ENCODE measurements around the gene MEF2D. TPM values are rescaled to one million over a fixed set of nuclear protein-coding genes. Genes with fewer than 3 reads are reported as not detected.

MEF2D gene
- 102 TPM for polyA plus RNA-seq (ENCODE audit: insufficient read length)

DNA sequence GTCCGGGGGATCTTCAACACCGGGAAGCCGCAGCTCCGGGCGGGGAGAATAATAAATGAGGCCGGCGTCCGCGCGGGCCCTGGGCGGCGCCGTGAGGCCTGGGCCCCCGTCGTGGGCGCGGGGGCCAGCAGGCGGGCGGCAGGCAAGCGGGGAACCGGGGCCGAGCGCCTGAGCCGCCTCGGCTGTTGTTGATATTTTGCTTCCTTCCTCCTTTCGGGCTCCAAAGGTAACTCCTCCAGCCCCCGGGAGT, at the start of gene MEF2D:
Gene MEF2D (minus strand): TSS at position 233 of the 250 bp plus-strand sequence. CDS start 17,483 bp downstream, outside the sequence.
- DNase-seq: no peak

DNA sequence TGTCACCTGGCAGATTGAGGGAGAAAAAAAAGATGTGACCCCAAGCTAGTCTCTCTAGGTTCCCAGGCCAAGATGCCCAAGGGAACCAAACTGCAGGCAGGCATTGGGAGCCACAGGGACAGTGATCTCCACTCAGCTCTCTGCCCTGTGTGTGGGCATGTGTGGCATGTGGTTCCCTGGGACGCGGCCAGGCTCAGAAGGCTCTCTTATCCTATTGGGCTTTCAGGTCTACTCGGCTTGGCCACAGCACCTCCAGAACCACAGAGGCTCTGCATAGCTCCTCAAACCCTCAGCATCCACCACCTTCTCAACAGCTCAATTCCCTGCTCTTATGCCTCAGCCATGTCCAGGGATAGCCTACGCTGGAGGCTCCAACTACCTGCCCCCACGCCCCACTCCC, 49.8 kb upstream of the MEF2D start:
- DNase-seq: no peak

DNA sequence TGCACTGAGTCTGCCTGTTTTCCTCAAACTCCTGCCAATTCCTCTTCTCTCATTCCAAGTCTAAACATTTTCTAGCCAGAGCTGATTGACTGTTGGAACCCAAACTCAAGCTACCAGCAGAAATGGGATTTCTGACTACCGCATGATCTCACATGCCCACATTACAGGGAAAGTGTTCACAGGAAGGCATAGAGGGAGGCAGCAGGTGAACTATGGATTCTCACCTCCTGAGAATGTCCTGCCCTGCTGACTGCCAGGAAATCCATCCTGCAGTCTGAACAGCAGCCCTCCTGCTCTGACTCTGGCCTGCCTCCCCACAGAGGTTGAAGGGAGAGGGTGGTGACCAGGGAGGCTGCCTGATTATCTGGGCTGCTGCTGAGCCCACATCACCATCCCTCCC, 49.3 kb upstream of the MEF2D start:
- DNase-seq: no peak

DNA sequence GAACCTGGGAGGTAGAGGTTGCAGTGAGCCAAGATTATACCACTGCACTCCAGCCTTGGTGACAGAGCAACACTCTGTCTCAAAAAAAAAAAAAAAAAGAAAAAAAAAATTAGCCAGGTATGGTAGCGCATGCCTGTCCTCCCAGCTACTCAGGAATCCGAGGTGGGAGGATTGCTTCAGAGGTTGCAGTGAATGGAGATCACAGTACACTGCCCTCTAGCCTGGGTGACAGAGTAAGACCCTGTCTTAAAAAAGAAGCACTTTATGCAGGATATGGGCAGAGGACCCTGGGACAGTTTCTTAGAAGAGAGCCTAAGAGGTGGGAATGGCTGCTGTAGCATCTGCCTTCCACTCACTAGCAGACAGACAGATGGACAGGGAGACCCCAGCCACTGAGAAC, 48.8 kb upstream of the MEF2D start:
- DNase-seq: no peak

DNA sequence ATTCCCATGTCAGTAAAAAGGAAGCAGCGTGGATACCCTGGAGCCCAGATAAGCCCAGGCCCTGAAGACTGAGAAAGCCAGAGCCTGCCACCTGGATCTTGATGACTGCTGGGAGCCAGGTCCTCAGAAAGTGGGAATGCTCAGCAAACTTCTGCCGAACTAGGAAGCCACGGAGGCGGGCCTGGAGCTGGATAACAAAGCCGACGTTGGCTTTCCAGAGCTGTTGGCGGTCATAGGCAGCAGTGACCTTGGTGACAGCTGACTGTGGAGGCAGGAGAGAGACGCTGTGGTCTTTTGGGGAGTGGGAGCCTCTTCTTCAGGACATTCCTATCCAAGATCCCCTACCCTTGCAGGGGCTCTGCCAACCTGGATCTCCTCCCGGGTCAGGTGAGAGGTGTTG, 47.4 kb upstream of the MEF2D start:
- no peak for DNase-seq

DNA sequence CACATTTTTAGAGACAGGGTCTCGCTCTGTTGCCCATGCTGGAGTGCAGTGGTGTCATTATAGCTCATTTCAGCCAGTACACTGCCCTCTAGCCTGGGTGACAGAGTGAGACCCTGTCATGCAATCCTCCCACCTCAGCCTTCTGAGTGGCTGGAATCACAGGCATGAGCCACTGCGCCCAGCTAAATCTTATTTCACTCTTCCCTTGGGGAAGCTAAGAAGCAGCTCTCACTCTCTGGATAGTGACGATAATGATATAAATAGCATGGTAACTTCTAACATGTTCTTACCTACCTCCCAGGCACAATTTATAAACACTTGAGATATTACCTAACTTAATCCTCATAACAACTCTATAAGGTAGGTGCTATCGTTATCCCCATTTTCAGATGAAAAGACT, 46.9 kb upstream of the MEF2D start:
- no peak for DNase-seq

DNA sequence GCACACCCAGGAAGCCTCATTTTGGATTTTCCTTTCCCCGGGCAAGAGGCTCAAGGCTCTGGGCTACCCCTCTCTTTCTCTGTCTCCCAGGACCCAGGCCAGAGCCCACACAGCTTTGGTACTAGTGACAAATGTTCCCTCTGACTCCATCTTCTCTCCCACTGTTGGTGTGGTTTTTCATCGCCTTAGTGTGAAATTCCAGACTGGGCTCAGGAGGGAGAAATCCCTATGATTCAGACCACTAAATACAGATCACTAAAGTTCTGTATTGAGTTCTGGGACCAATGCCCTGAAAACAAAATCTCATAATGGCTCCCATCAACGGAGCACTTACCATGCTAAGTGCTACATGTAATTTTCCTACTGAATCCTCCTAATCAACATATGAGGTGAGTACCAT, 45.7 kb upstream of the MEF2D start:
- DNase-seq: no peak

DNA sequence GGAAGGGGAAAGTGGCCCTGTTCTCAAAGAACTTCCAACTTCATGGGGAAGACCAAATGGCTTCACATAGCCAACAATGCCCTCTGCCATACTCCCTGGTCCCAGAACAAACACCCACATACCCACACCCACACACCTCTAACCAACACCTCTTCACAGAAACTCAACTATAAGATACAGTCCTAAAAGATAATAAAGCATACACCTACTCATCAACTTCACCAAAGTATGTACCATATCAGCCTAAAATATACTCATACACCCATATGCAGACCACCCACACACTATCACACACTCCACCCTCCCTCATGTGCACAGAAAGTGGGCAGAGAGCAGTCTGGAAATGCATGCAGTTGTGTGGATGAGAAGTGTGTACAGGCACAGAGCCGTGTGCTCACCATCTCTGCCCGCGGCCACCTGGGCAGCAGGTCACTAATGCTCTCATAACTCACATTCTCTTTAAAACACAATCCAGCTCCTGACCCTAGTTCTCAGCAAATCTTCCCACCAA, 44.1 kb upstream of the MEF2D start:
- DNase-seq: no peak

DNA sequence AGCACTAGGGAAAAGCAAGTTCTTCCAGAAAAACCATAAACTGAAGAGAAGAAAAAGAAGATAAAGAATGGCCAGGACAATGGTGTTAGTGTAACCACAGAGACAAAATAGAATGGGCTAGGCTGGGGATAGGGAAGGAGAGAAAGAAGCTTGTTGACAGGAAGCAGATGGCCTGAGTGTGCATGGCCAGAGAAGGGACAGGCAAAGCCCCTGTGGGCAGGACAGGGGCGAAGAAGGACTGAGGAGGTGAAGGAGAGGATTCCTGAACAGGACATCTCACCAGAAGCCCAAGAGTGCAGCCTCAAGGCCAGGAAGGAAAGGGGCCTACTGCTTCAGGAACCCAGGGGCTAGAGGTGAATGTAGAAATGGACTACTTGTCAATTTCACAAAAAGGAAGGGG, 42.5 kb upstream of the MEF2D start:
- no peak for DNase-seq

DNA sequence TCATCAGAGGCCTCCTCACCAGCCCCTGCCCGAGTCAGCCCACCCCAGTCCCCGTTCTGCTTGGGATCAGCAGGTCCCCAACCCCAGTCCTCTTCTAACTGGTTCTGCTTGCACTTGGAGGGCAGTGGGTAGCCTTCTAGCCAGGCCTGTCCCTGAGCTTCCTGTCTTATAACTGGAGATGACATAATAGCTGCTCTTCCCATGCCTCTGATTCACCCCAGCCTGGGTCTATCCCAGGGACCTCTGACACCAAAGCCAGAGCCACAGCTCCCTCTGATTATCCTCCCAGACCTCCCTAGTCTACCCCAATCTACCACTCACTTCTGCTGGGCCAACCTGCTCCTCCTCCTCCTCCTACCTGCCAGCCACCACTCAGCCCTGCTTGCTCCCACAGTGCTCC, 40.4 kb upstream of the MEF2D start:
- no peak for DNase-seq

DNA sequence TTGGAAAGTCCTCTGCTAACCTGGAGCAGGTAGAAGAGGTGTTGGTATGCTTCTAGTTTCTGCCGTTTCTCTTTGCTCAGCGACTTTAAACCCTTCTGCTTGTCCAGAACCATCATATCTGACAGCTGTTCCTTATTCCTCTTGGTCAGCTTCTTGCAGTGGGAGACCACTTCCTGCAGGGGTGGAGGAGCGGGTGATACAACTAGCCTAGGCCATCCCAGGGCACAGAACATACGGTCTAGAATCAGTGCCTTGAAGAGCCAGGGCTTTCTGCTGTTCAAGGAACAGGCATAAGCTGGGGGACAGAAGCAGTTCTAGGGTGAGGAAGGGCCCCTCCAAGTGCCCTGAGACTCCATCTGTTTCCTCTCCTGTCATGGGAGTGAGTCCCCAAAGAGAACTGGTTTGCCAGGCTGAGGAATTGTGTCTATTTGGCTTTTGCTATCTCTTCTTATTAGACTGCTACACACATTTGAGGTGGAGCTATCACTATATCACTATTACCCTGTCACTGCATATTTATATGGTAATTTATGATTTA, 39.3 kb upstream of the MEF2D start:
- no peak for DNase-seq

DNA sequence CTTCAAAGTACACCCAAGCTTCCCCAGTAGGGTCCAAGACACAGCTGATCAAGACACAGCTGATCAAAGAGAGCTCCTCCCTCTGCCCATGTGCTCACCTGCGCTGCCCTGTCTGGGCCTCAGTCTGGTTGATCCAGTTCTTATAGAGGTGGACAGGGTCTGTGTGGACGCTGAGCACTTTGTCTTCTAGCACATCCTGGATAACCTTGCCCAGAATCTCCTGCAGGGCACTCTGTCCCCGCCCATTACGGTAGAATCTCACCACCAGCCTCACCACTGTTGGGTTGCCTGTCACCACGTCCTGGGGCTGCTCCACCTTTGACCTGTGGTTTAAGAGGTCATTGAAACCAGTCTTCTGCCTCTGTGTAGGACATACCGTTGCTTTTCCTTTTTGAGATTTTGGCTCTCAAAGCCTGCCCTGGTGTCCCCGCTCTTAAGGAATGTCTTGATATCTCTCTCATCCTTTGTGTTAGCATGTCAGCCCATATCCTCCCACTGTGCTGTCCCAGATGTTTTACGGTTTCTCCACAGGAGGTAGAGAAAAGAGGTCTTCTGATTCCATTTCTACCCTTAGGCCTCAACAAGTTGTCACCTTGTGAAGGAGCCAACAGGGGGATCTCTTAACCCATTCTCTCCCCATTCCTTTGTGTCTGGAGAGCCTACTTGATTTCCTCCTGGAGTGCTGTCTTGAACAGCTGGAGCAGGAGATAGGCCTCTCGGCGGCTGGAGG, 38.3 kb upstream of the MEF2D start:
- no peak for DNase-seq

DNA sequence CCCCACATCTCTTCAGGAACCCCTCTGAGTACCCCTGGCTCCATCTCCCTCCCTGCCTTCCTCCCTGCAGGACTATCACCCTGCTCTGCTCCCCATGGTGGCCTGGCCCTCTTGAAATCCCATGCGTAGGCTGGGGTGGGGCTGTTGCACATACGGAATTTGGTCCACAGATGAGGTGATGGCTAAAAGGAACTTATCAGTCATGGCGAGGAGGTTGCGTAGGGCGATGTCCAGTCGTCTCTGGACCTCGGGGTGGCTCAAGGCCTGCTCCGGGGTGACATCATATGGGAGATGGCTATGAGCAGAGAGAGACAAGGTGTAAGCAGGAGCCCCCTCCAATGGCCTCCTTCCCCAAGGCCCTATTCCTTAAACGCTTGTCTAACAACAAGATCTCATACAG, 36.5 kb upstream of the MEF2D start:
- no peak for DNase-seq

DNA sequence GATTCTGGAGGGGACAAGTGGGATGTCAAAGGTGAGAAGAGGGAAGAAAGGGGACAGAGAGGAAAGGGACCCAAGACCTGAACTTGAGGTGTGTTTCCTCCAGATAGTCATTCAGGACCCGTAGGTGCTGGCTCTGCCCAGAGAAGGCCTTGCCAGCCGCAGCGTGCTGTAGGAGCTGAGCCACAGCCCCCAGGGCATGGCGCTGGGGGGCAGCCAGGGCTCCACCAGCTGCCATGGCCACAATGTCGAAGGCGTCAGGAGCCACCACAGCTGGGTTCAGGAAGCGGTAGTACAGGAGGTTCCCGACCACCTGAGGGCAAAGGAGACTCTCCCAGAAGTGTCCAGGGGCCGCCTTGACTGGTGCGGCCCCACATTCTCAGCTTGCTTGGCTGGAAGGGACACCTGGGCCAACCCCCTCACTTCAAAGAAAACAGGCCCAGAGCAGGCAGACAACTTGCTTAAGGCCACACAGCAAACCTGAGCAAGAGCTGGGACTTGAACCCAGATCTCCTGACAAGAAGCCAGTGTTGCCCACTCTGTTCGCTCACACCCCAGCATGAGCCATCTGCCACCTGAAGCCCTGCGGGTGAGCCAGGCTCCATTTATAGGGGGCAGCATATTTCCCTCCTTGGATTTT, 34.0 kb upstream of the MEF2D start:
- DNase-seq: no peak

DNA sequence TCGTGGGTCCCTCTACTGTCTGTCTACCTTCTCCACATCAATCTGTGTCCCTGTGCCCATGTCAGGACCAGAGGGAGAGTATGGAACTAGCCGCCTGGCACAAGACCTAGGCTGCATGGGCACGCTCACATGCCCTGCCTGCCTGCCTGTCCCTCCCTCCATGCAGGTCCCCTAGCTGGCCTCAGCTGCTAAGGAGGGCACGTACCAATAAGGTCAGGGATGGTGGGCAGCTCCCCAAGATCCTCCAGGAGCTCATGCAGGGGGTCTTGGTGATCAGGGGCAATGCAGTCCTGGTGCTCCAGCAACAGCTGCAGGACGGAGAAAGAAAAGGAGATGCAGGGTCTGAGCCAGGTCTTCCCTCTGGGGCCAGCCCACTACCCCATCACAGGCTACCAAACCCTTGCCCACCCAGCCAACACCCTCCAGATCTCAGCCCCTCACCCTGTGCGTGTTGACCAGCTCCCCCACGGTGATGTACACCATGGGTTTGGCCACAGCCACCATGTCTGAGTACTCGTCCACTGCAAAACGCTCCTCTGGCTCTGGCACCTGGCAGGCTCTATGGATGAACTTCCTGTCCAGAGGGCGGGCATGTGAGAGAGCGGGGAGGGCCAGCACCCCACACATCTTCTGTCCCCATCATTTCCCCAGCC, 33.1 kb upstream of the MEF2D start:
- DNase-seq: no peak

DNA sequence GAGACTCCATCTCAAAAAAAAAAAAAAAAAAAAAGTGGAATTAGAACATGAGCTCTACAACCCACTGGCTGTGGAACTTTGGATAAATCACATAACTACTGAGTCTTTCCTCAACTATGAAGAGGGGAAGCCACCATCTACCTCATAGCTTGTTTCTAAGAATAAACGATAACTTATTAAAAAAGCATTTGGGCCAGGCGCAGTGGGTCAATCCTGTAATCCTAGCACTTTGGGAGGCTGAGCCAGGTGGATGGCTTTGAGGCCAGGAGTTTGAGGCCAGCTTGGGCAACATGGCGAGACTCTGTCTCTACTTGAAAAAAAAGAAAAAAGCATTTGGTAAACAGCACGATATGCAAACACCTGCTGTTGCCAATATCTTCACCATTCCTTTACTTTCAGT, 31.8 kb upstream of the MEF2D start:
- DNase-seq: no peak

DNA sequence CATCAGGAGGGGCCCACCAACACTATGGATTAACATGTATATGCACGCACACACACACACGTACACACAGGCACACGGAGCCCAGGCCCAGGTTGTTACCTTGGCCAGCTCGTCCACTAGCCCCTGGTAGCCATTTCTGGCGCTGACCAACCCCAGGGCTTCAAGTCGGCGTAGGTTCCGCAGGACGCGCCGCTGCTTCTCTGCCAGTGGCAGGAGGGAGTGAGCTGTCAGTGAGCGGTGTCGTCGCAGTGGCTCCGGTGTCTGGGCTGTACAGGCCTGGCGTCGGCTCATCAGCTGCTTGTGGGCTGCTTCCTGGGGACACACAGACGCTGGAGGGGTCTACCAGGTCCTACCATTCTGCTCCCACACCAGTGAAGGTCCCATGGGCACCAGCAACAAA, 29.4 kb upstream of the MEF2D start:
- DNase-seq: no peak

DNA sequence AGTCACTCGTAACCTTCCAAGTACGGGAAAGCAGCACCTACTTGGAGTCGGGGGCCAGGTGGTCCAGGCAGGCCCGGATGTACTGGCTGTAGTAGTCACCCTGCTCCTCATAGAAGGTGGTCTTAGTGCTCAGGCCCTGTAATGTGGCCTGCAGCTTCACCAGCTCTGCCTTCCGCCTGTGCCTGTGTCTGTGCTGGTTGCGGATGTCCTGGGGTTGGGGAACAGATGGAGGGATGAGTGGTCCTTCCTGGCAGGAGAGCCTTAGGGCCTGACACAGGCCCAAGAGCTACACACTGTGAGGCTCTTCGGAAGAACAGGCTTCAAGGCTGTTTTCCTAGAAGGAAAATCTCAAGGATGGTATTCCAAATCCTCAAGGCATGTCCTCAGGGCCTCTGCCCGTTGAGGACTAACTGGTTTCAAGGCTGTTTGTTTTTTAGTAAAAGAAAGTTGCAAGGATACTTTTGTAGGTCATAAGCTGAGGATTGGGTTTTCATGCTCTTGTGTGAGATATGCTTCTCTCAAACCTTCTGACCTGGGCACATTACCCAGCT, 28.4 kb upstream of the MEF2D start:
- no peak for DNase-seq

DNA sequence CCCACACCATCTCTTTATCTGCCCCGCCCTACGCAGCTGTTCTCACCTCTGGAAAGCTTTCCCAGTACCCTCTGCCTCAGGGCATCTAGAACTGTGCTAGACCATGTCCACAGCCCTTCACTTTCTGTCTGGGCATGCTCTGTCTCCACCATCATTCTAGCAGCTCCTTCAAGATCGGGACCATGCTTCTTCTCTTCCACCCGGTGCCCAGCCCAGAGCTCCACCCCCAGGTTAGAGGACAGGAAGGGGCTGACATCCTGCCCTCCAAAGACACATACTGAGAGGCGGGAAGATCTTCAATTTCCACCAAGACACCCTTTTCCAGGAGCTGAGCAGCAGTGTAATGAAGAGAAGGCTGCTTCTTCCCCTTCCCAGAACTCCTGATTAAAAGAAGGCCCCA, 27.7 kb upstream of the MEF2D start:
- DNase-seq: no peak

DNA sequence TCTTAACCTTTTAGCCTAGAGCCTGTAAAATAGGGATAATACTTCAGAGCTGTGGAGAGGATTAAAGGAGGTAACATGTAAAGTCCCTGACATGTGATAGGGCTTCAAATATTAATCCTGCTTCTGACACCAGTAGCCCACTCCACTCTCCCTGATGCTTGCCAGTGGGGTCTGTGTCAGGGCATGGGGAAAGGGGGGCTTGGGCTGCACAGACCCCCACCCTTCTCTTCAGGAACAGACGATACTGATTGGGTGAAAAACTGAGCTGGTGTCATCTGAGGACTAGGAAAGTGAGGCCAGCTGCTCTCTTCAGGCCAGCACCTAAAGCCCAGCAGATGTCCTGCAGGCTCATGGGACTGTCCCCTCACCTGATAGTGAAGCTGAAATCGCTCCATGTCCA, 27.0 kb upstream of the MEF2D start:
- no peak for DNase-seq

DNA sequence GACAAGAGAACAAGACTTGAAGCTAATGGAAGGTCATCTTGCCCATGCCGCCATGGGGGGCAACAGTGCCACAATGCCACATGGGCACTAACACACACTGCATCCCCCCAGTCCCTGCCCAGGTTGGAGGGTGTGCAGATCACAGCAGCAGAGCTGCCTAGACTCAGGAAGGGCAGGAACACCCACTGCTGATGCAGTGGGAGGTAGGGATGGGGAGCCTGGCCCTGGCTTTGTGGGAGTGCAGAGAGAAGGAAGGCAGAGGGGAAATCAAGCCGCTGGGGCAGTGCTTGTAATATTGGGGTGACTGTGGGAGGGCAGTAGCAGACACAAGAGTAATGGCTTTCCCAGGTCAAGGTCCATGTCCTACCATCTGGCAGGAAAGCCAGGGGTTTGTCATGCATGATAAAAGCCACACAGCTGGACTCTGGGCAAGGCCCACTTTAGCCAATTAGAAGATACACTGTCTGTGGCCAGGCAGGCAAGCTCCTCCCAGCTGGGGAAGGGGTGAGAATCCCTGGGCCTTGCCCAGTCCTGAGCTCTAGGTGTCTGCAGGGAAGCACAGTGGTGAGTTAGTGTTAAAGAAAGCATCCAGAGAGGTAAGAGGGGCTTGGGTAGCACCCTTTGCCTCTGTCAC, 25.4 kb upstream of the MEF2D start:
- no peak for DNase-seq

DNA sequence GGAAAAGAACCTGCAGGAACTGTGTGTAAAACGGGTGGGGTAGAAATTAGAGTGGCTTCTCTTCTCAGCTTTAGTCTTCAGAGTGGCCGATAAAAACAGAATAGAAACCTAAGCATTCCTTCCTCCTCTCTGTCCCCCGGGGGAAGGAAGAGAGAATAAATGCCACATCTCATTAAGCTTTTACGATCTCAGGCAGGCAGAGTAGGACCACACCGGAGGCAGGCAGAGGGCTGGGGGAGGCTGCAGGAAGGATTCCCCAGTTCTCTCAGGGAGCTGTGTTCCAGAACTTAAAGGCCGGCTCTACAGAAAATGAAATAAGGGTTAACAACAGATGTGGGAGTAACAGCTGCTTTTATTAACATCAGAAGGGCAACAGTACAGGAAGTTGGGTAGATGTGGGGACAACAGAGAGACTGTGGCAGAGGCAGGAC, 24.5 kb upstream of the MEF2D start:
- DNase-seq: no peak

DNA sequence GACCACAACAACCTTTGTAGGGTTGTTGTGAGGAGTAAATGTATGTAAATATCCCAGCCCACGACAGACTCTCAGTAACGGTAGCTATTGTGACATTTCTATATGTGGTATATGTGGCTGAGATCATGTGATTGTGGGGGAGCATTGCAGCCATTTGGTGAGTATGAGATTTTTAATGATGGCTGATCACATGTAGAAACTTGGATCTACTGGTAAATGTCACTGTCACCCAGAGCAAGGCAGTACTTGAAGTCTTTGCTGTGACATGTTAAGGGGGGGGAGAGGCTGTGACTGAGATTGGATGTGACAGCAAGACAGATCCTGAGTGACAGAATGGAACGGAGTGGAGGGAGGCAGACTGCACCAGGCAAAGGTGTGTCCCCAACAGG, 23.9 kb upstream of the MEF2D start:
- DNase-seq: no peak
